Prostate gland (tissue), 2 donors: Measurements from ENCODE around the gene RHBDF2.

Experiments
- CTCF ChIP-seq, 4 experiments: fragments of 200-600 bp in 2 of 4; fragments of 450-650 bp in 2 of 4; sonication (generic) in 2 of 4; IDR thresholded peaks; 1 replicate in 3 of 4; 2 replicates in 1 of 4; pipeline ENCODE4 v1.5.1; 2016 to 2019; ENCODE audit warnings: antibody characterized with exemption in 4 of 4, mild to moderate bottlenecking in 2 of 4, moderate library complexity in 2 of 4
- POLR2A ChIP-seq: fragments of 450-650 bp; IDR thresholded peaks from one replicate; pipeline ENCODE4 v1.6.1; 2016; ENCODE audit warnings: antibody characterized with exemption, mild to moderate bottlenecking
- POLR2AphosphoS5 ChIP-seq: sonication (generic); formaldehyde crosslinking; IDR thresholded peaks from one replicate; pipeline ENCODE4 v1.6.1; 2017; ENCODE audit warnings: antibody characterized with exemption

GRCh38 chr17:76517638-76518038 lies 16.4 kb upstream of the RHBDF2 start:
- no peak for TF ChIP-seq CTCF (IDR thresholded peaks at IDR 0.05)
- TF ChIP-seq POLR2AphosphoS5, result no peak
- TF ChIP-seq POLR2A, result no peak
